ENCODE results near the gene CCDC188.

Gene CCDC188

DNA sequence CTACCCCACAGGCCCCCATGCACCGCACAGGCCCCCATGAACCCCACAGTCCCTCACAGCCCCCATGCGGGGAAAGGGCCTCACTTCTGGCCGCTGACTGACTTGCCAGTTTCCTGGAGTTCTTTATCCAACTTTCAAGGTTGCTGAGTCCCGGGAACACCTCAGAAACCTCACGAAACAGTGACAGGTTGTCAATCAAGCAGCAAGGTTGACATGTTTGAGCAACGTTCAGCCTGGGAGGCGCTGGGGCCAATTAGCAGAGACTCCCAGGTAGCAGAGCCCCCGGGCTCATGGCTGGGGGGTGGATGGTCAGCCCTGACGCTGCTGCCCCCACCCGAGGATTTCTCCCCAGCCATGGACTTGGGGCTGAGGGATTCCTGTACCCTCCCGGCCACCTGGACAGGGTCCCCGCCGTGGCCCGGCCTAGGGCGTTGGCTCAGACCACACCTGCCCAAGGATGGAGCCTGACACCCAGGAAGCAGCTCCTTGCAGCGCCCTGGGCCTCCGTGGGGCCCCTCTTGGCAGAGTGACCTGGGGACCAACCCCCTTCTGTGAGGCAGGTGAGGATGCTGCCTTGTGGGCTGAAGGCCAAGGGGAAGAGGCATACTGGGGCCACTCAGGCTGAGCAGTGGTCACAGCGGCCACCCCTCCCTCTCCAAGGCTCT lies 33.8 kb upstream of the CCDC188 start:
- DNase-seq: no peak

DNA sequence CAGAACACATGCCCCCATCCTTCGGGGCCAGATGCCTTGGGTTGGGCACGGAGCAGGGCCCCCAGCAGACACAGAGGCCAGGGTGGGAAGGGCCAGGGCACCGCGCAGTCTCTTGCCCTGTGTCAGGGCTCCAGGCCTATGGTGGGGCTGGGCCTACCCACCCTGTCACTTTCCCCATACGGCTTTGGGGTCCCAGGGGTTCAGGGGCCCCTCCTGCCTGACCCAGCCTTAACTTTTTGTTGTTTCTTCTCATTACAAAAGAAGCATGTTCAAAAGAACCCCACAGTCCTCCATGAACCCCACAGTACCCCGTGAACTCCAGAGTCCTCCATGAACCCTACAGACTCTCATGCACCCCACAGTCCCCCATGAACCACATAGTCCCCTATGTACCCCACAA lies 33.0 kb upstream of the CCDC188 start:
- DNase-seq: no peak

DNA sequence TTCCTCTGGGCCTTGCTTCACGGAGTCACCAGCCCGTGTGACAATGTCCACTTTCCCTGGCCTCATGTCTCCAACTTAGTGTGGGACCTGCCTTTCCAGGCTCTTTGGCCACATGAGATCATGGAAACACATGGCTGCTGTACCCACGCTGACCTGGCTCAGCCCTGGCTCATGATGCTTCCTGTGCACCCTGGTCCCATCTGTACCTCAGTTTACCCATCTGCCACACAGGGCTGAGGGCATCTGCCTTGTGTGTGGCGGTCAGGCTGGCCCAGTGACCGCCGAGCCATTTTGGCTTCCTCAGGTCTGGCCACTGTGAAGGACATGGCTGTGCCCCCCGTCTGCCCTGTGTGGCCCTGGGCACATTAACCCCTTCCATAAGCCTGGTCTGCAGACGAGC lies 32.2 kb upstream of the CCDC188 start:
- no peak for DNase-seq

DNA sequence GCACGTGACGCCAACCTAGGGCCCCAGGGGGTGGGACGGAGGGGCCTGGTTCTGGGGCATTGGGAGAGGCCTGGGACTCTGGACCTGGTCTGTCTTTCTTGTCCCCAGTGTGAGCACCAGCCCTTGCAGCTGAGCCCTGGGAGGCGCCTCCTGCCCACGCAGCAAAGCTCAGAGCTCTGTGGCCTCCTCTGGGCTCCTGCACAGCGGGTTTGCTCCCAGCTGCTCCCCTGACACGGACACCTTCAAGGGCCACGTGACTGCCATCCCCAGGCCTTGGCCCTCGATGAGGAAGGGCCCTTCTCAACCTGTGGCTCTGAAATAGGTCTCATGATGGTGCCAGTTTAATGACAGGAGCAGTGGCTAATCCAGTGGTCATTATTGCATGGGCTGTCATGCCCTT lies 31.5 kb upstream of the CCDC188 start:
- no peak for DNase-seq

DNA sequence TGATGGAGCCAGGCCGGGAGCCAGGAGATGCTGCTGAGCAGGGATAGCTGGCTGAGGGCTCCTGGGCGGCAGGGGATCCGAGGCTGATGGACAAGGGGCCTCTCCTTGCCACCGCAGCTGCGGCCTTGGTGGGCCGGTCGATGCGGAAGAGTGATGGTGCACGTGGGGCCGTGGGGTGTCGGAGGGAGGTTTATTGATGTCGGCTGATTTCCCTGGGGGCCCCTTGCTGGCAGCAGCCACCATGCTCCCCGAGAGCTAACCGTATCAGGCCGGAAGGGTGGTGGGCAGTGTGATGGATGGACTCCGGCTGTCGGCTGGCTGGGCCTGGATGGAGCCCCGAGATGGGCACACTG lies 31.0 kb upstream of the CCDC188 start:
- DNase-seq: no peak

DNA sequence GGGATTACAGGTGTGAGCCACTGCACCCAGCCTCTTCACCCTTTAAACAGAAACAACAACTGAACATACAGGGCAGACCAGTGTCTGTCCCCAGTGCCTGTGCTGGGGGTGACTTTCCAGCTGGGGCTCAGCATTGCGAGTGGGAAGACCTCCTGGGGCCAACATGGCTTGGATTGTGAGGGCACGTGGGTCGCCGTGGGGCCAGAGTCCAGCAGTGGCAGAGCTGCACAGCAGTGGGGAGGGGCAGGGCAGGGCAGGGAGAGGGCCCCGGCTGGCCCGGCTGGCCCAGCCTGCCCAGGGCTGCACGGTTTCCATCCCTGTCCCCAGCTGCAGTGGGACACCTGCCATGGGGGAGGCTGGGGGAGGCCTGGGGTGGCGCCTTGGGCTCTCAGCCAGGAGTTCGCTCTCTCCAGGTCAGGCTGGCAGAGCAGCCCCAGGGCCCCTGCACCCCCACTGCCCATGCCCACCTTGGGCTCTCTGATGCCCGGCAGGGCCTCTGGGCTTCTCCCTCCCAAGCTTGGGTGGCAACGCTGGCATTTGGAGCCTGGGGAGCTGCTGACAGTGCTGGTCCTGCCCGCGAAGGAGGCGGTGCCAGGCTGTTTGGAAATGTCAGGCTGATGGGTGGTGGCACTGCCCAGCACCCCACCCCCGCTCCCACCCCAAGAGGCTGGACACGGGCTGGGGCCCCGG lies 30.5 kb upstream of the CCDC188 start:
- DNase-seq: no peak

DNA sequence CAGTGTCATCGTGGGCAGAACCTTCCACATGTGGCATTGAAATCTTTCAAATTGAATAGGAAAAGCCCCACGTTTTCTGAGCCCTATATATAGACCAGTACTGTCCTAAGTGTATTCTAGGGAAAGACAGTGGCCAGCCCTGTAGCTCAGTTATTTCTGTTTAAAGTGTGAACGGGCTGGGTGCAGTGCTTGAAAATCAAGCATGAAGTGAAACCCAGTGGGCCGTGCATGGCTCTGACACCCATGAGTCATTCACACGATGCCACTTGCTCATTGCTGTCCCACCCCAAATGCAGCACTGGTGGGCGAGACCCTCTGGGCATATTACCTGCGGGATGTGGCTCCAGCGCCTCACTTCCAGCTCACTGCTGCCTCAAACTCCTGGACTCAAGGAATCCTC lies 29.8 kb upstream of the CCDC188 start:
- DNase-seq: no peak

DNA sequence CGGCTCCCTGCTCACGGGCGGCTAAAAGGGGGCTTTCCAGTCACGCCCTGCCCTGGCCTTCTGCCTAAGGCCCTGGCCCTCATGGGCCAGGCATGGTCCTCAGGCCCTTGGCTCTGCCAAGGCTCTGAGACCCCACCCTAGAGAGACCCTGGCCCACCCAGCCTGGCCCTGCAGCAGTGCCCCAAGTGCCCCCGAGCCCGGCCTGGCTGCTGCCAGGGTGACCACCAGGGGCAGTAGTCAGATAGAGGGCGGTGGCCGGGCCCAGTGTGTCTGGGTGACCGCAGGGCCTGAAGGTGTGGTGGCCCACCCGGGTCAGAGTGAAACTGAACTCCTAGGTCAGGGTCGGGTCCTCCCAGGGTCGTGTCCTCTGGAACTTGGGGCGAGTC lies 29.4 kb upstream of the CCDC188 start:
- DNase-seq: no peak

DNA sequence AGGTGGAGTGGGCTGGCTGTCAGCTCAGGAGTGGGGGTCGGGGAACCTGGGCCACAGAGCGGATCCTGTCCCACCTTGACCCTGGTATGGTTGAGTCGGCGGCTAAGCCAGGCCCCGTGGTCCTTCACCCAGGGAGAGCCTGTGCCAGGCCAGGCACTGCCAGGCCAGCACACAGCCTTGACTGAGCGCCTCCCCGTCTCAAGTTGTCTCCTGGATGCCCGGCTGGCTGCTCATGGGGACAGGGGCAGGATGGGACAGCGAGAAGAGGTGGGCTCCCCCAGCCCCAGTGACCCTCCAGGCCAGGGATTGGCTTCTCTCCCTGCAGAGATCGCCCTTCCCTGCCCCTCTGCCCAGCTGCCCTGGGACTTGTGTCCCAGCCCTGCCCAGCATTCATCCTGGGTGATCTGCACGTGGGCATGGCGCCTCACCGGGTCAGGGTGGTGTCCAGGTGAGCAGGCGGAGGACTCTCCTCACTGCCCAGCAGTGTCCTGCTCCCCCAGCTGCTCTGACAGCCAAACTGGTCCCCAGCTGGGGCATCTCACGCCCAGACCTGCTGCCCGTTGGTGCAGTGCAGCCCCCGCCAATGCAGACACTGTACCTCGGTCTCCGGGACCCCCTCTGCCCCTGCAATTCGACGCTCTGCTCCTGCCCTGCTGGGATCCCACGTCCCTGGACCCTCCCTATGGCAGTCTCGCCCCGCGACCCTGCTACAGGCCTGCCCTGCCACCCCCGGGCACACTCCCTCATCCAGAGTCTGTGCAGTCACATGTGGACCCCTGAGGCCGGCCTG lies 28.8 kb upstream of the CCDC188 start:
- DNase-seq: no peak

DNA sequence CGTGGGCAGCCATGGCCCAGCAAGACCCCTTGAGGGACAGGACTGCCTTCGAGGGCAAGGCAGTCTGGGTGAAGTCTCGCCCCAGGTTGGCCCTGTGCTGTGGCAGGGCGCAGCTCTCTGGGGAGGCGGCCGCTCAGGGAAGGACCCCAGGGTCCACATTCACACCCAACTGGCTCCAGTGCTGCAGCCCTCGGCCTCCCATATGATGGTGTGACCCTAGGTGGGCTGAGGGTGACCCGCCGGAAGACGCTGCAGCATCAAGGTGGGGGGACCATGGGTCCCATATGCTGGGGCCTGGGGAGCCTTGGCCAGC lies 28.0 kb upstream of the CCDC188 start:
- no peak for DNase-seq

DNA sequence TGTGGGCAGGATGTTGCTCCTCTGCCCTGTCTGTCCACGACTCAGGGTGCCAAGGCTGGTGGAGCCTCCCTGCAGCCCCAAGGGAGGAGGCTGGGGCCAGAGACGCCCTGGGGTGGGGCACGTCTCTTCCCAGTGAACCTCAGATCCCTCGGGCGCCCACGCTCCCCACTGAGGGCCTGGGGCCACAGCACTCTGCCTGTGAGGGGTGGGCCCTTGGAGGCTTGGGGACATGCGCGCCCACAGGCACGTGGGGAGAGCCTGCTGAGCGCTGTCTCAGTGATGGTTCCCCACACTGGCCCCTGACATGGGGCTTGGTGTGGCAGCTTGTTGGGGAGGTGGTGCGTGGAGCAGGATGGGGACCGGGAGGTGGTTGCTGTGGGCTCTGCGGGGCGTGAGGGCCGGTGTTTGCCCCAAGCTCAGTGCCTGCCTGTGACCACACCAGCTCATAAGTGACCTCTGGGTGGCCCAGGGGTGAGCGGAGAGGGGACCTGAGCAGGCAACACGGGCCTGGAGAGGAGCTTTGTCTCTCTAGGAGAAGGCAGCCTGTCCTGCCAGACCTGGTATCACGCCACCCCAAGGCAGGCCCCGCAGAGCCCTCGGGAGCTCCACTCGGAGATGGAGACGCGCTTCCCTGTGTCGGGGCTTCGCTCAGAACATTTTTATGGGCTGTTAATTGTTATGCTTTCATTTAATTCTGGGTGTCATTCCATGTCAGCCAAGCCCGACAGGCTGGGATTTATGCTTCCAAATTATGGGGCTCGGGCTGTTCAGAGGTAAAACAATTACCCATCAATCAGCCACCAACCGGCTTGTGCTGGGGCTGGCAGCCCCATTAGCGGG lies 27.4 kb upstream of the CCDC188 start:
- no peak for DNase-seq

DNA sequence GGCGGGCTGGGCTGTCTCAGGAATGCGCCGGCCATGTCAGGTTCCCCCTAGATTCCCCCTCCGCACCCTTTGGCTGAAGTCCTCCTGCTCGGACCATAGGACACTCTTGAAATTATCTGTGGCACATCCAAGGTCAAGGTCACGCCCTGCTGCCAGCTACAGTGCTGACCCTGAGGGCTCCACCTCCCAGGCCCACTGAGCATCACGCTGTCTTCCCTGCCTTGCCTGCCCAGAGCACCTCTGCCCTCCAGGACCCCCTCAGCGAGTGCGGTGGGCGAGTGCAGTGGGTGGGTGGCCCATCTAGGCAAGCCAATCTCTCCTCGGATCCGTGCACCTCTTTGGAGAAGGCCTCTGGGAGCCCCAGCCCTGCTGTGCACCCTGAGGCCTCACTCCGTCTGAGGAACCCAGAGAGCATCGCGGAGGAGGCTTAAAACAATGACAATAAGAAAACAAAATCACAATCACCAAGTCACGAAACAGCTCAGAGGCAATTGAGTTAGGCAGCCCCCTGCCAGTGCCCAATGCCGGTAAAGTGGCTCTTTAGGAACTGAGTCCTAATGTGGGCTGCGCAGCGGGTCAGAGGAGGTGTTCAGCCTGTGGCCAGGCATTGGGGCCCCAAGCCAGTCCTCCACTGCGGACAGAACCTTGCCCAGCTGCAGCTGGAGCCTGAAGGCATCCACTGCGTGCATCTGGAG lies 26.5 kb upstream of the CCDC188 start:
- no peak for DNase-seq

DNA sequence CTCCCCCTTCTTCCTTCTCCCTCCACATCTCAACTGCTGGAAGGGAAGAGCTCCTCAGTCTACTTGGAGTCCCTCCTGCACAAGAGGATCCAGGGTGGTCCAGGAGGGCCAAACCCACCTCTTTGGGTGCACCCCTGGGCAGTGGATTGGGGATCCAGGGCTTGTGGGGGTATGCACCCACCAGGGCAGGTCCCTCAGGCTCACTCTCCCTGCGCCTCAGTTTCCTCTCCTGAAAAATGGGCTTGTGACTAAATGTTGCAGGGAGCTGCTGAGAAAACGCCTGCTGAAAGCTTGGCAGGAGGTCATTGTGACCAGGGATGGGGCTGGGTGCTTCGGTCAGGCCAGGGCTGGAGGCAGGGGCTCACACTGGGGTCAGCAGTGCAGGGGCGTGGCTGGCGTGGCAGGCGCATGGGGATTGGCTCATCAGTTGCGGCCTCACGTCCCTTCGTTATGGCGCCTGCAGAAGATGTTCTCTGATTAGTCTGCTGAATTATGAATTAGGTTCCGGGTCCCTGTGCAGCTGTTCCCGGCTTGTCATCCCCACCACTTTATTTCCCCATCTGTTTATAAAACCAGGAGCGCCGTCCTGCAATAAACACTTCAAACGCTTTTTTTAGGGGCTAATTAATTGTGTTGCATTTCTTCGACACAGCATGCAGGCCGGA lies 25.7 kb upstream of the CCDC188 start:
- DNase-seq: no peak

DNA sequence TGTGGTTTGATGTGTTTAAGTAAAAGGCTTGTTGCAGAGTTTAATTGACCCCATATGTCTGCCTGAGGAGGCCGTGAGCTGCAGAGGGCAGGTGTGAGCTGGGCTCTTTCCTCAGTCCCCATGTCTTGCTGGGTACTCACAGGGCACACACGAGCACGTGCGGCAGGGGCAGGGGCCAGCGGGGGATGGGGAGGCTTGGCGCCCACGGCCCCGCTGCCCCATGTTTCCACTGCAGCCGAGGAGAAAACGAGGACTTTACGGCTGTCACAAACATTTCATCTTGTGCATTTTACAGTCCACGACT lies 24.7 kb upstream of the CCDC188 start:
- DNase-seq: no peak

DNA sequence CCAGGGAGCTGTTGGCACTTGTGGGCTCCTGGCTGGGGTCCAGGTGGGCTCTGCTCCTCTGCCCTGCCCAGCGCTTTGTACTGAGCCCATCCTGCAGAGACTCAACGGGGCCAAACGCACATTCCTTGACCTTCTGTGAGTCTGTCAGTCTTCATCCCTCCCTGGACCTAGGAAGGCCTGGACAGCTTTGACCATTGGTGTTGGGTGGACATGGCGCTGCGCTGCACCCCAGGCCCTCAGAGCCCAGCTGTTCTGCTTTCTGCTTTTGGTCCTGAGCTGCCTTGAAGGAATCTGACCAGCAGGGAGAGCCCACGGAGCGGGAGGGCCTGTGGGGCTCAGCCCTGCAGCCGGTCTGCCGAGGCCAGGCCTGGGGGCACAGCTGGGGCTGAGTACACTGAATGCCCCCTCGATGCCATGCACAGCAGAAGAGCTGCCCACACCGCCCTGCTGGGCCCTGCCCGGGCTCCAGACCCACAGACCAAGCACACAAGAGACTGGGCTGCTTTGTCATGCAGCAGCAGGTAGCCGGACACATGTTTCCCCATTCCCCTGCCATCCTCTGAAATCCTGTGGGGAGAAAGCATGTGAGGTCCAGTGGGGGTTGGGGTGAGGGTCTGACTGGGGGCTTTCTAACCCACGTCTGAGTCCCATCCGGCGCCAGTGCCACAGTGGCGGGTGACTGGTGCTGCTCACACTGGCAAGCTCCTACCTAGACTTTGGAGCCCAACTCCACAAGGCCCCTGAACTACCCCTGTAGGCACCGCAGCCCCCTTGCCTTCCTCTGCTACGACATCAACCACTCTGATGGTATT lies 24.1 kb upstream of the CCDC188 start:
- peak; percentile 67 for DNase-seq

DNA sequence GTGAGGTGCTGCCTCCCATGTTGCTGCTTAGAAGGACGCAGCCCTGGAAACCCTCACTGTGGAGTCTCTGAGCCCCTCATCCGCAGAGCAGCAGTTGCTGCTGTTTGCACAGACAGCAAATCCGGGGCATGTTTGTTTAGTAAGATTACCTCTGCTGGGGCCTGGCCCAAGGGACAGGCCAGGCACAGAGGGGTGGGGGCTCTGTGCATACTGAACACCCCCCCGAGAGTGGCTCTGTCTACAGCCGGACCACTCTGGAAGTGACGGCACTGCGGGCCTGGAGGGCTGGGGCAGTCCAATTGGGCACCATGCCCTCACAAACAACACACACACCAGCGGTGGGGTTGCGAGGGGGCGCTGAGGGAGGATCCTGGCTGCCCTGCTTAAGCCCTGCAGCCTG lies 22.9 kb upstream of the CCDC188 start:
- DNase-seq: no peak

DNA sequence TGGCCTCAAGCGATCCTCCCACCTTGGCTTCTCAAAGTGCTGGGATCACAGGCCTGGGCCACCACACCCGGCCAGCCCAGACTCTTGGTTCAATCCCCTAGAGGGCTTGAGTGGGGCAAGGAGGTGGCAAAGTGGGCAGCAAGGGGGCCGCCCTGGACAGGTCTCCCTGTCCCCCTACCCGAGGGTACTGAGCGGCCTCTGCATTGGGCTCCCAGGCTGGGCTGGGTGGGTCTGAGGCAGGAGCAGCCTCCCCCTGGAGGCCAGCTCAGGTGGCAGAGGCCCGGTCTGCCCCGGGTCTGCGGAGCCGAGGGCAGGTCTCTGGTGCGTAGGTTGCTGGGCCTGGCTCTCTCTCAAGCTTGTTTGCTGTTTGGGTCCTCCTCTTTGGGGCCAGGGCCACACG lies 22.4 kb upstream of the CCDC188 start:
- DNase-seq: no peak

DNA sequence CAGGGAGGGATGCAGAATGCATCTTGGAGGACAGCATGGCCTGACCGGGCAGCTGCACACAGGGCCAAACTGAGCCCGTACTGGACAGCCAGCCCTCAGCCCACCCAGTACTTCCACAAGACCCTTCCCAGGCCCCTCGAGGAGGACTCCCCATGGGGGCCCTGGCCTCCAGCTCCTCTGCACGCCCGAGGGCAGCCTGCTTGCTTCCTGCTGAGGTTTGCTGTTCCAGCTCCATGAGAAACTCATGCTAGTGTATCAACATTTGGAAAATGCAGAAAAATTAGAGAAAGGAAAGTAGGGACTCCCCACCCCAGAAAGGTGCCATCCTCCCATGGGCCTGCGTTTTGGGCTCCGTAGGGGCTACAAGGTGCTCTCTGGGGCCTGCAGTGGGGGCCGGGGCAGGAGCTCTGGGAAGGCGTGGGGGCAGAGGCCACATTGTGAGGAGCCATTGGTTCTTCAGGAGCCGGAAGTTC lies 21.3 kb upstream of the CCDC188 start:
- no peak for DNase-seq

DNA sequence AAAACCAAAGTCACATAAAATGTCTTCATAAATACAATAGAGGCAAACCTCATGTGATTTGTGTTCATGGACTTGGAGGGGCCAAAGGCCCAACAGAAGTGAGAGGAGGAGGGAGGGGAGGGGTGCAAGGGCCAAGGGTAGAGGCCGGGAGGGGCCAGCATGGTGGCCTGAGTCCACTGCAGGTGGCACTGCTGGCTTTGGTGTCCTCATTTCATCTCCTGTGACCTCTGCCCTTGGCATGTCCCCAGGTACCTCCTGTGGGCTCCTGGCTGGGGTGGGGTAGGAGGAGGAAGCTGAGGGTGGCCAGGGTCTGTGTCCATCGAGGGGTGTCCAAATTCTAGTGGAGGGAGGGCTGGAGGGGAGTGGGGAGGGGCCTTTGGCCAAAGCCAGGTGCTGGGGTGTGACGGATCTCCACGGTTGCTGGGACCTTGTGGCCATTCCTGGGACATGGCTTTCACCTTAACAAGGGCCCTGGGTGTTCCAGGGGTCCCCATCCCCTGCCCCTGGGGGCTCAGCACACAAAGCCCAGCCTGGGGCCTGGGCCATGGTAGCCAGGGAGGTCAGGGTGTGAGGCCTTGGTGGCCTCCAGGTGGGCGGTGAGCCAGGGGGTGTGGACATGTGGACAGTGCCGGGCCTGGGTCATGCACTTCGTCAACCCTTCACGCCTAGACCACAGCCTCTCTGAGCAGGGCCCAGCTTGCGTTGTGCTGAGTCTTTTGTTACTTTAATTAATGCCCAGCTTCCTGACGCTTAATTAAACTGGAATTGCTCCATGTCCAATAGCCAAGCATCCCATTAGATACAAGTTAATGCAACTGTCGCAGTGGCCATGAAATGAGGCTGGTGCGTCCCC lies 20.7 kb upstream of the CCDC188 start:
- DNase-seq: no peak

DNA sequence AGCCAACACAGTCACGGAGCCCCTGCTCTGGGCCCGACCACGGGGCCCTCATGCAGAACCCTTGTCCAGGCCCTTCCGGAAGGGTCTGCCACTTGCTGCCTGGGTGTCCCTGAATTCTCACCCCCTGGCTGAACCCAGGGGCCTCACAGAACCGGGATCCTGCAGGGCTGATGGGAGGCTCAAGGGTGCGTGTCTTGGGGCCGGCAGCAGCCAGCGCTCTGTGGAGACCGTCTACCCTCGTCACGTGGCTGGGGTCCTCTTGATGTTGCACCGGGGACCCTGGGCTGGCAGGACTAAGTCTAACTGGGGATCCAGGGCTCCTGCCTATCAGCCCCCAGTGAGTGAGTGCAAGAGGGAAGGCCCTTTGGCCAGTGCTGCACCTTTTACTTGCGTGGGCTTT lies 19.3 kb upstream of the CCDC188 start:
- no peak for DNase-seq

Data from OCI-M1 (cell line).